GM19455 (cell line): ENCODE measurements around the gene MRGPRD.

Experiments
- ATAC-seq: cut with Tn5 transposase; IDR thresholded peaks from one replicate; pipeline ENCODE4 v1.9.1; 2021; ENCODE audit not compliant: unreplicated experiment

The MRGPRD gene

DNA sequence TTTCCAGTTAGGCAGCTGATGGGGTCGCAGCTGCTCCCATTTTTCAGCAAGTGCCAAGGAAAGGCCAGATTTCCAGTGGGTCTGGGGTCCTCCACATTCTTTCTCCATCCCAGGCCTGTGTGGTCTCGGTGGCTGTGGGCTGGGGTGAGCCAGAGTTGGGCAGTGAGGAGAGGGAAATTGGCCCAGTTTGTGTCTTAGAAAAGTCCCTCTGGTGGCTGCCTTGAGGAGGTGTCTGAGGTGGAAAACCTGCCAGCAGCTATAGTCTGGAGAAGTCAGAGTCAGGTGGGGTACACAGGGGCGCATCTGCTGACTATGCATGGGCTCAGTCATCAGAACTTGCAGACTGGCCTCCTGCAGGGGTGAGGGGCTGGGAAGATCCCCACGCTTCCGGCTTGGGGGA lies 30.5 kb downstream of the MRGPRD start:
- no peak for ATAC-seq

DNA sequence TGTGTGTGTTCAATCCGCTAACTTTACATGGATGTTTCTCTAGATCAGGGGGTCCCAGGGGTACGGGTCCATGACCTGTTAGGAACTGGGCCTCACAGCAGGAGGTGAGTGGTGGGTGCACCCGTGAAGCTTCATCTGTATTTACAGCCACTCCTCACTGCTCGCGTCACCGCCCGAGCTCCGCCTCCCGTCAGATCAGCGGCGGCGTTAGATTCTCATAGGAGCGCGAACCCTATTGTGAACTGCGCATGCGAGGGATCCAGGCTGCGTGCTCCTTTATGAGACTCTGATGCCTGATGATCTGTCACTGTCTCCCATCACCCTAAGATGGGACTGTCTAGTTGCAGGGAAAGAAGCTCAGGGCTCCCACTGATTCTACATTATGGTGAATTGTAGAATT lies 31.9 kb downstream of the MRGPRD start:
- ATAC-seq, result no peak

- ATAC-seq, result no peak
Observed at GRCh38 chr11:68948496-68948895, 32.3 kb downstream of the MRGPRD start.

DNA sequence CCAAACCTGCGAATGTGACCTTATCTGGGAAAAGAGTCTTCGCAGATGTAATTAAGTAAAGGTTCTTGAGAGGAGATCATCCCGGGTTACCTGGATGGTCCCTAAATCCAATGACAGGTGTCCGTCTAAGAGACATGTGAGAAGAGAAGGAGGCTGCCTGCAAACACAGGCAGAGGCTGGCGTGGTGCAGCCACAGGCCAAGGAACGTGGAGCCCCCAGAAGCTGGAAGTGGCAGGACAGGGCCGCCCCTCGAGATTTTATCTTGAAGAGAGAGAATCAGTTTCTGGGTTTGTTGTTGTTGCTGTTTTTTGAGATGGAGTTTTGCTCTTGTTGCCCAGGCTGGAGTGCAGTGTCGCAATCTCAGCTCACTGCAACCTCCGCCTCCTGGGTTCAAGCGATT lies 33.6 kb downstream of the MRGPRD start:
- ATAC-seq, result no peak

GRCh38 chr11:68946416-68947090 lies 34.2 kb downstream of the MRGPRD start:
- no peak for ATAC-seq

- no peak for ATAC-seq
Observed at GRCh38 chr11:68942751-68943271, 38.0 kb downstream of the MRGPRD start.

- ATAC-seq, result no peak
Observed at GRCh38 chr11:68942095-68942620, 38.6 kb downstream of the MRGPRD start.

- ATAC-seq, result no peak
Observed at GRCh38 chr11:68941324-68942094, 39.3 kb downstream of the MRGPRD start.

DNA sequence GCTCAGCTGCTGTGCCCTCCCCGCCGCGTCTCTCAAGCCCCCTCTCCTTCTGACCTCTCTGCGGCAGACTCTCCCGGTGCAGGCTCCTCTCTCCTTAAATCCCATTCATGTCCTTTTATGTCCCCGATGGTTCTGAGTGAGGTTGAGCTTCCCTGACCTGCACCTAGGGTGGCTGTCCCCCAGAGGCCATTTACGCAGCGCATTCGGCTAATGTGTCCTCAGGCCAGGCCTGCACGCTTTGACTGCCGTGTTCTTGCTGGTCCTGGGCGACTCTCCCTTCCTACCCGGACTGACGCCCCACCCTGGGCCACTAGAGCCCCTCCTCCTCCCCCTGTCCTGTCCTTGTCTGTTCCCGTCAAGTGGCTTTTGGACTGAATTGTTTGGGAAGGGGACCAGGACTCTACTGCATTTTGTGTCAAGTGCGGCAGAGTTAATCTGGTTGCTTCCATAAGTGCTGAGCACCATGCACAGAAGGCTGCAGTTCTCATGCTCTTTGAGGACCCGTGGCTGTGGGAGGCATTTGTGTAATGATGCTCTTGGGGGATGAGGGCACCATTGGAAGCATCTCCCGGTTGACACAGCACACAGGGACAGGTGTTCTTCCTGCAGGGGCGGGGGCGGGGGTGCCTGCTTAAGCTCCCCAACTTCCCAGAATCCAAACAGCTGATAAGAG lies 40.0 kb downstream of the MRGPRD start:
- ATAC-seq, result no peak

GRCh38 chr11:68939583-68940555 lies 40.9 kb downstream of the MRGPRD start:
- ATAC-seq, result no peak

DNA sequence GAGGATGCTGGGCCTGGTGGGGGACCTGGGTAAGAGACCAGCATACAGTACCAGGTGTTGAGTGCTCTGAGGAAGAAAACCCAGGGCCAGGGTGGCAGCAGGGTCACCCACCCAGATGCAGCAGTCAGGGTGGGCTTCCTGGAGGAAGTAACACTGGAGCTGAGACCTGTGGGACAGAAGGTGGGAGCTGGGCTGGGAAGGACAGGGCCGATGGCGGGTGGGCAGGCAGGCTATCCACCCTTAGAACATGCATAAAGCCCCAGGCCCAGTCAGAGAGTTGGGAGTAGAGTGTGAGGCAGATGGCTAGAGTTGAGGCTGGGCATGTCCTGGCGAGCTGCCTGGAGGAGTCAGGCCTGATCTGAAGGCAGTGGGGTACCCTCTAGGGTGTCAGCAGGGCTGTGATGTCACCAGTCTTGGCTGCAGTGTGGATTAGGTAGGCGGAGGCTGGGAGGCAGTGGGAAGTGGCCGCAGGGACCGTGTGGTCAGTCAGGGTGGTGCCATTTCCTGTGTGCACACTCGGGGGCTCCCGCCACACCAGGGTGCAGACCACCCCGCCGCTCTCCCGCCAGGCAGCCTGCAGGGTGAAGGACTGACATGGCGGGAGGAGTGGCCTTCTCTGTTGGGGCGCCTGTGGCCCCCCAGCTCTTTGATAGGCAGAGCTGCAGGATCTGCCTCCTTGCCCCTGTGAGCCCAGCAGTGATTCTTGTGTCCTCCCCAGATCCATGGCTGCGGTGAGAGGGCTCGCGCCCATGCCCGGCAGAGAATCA lies 41.8 kb downstream of the MRGPRD start:
- no peak for ATAC-seq

GRCh38 chr11:68938088-68938487 lies 42.7 kb downstream of the MRGPRD start:
- ATAC-seq, result no peak

- ATAC-seq, result no peak
Observed at GRCh38 chr11:68936676-68937620, 43.8 kb downstream of the MRGPRD start.

- ATAC-seq, result no peak
Observed at GRCh38 chr11:68936358-68936636, 44.5 kb downstream of the MRGPRD start.

GRCh38 chr11:68935516-68936357 lies 45.0 kb downstream of the MRGPRD start:
- no peak for ATAC-seq

DNA sequence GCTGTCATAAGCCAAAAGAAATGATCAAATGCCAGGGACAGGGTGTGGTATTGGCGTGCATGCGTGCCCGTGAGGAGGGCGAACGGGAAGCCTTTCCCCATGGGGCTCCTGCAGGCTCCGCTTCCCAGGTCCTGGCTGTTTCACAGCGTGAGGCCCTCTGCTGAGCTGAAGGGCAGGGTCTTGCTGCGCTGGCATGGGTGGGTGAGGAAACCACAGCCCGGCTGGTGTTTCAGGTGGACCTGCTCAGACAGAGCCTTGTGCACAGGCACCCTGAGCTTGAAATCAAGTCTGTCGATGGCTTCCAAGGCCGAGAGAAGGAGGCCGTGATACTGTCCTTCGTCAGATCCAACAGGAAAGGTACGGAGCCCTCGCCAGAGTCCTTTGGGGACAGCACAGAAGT lies 45.7 kb downstream of the MRGPRD start:
- no peak for ATAC-seq

- ATAC-seq, result no peak
Observed at GRCh38 chr11:68934666-68935065, 46.1 kb downstream of the MRGPRD start.

GRCh38 chr11:68934321-68934645 lies 46.5 kb downstream of the MRGPRD start:
- no peak for ATAC-seq
